ENCODE data around the gene CDC25C. TPM values are rescaled to one million over a fixed set of nuclear protein-coding genes. Genes with fewer than 3 reads are reported as not detected.

Gene CDC25C
- total RNA-seq, 1 experiment from 2014 or later = 14.1 TPM

GRCh38 chr5:138275895-138276294, 55.7 kb downstream of the CDC25C start:
- no peak for DNase-seq (ENCODE audit: low read depth, low spot score)
- POLR2A ChIA-PET = interaction anchor here (0.7 kb wide), 1 partner anchor 34 kb away, joined by 4 read pairs; no protein-coding TSS in a partner anchor
- CTCF ChIA-PET = interaction anchor here (1.2 kb wide), 1 partner anchor 52 kb away, joined by 3 read pairs; no protein-coding TSS in a partner anchor

GRCh38 chr5:138275379-138275782, 56.2 kb downstream of the CDC25C start:
- POLR2A ChIA-PET = interaction anchor here (0.7 kb wide), 1 partner anchor 33 kb away, joined by 4 read pairs; no protein-coding TSS in a partner anchor
- intact Hi-C loops (cut with micrococcal nuclease; ENCODE audit: unreplicated experiment) = no loop called here

More at GRCh38 chr5:138275895-138276294, 55.7 kb downstream of the CDC25C start:
- Histone ChIP-seq H3K36me3 (ENCODE audit: control insufficient read depth, insufficient read depth, low read length) (no peaks in the 10 kb centered on the region), H3K27ac (ENCODE audit: low read length) (no peak overlapping the region), H3K4me3 (ENCODE audit: low read depth in 2 of 2, low read length in 2 of 2) (no peak overlapping the region), H3K27me3 (ENCODE audit: control insufficient read depth, insufficient read depth, low read length) (no peaks in the 10 kb centered on the region; the same call in 1 of the 2 replicates), H3K4me1 (ENCODE audit: control insufficient read depth, insufficient read depth, low read length) (peaks cover 3% of the 10 kb centered on the region; the same call in 1 of the 2 replicates), H3K9me3 (ENCODE audit: control insufficient read depth, insufficient read depth, low read depth, low read length) (no peaks in the 10 kb centered on the region)
- in situ Hi-C loops (cut with HindIII; ENCODE audit: low pct_unique_long_range_greater_than_20kb, low sequenced_read_pairs) = no loop called here
- no peak for ATAC-seq
- no TSS peak for BruUV-seq (replicated peaks)
- intact Hi-C loops (cut with micrococcal nuclease; ENCODE audit: unreplicated experiment) = no loop called here
- no peak for TF ChIP-seq REST (IDR thresholded peaks at IDR 0.05; ENCODE audit: insufficient read depth in 1 of 2, low read depth in 2 of 2, low read length in 1 of 2)
- no peak for TF ChIP-seq POLR2AphosphoS5 (IDR thresholded peaks at IDR 0.05; ENCODE audit: low read depth, low read length)
- TF ChIP-seq TCF7L2 (IDR thresholded peaks at IDR 0.05; ENCODE audit: low read depth, low read length) = no peak
- TF ChIP-seq, protein P1, sequence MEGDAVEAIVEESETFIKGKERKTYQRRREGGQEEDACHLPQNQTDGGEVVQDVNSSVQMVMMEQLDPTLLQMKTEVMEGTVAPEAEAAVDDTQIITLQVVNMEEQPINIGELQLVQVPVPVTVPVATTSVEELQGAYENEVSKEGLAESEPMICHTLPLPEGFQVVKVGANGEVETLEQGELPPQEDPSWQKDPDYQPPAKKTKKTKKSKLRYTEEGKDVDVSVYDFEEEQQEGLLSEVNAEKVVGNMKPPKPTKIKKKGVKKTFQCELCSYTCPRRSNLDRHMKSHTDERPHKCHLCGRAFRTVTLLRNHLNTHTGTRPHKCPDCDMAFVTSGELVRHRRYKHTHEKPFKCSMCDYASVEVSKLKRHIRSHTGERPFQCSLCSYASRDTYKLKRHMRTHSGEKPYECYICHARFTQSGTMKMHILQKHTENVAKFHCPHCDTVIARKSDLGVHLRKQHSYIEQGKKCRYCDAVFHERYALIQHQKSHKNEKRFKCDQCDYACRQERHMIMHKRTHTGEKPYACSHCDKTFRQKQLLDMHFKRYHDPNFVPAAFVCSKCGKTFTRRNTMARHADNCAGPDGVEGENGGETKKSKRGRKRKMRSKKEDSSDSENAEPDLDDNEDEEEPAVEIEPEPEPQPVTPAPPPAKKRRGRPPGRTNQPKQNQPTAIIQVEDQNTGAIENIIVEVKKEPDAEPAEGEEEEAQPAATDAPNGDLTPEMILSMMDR (IDR thresholded peaks at IDR 0.05) = no peak
- TF ChIP-seq SIN3A (IDR thresholded peaks at IDR 0.05; ENCODE audit: borderline replicate concordance, insufficient read depth, low read depth, low read length) = no peak

More at GRCh38 chr5:138275379-138275782, 56.2 kb downstream of the CDC25C start:
- TF ChIP-seq, protein P1 (IDR thresholded peaks at IDR 0.05) = no peak
- no peak for TF ChIP-seq TCF7L2 (IDR thresholded peaks at IDR 0.05; ENCODE audit: low read depth, low read length)
- no peak for TF ChIP-seq SIN3A (IDR thresholded peaks at IDR 0.05; ENCODE audit: borderline replicate concordance, insufficient read depth, low read depth, low read length)
- no peak for TF ChIP-seq POLR2AphosphoS5 (IDR thresholded peaks at IDR 0.05; ENCODE audit: low read depth, low read length)
- no peak for TF ChIP-seq REST (IDR thresholded peaks at IDR 0.05; ENCODE audit: insufficient read depth in 1 of 2, low read depth in 2 of 2, low read length in 1 of 2)
- H3K4me3 ChIP-seq (ENCODE audit: low read depth in 2 of 2, low read length in 2 of 2) = no peak overlapping the region
- DNase-seq (ENCODE audit: low read depth, low spot score) (no peak), ATAC-seq (no peak)
- CTCF ChIA-PET = interaction anchor here (1.2 kb wide), 1 partner anchor 52 kb away, joined by 3 read pairs; no protein-coding TSS in a partner anchor
- peaks cover 3% of the 10 kb centered on the region; the same call in 1 of the 2 replicates for H3K4me1 ChIP-seq (ENCODE audit: control insufficient read depth, insufficient read depth, low read length)
- H3K27me3 ChIP-seq (ENCODE audit: control insufficient read depth, insufficient read depth, low read length) = no peaks in the 10 kb centered on the region; the same call in 1 of the 2 replicates
- no peaks in the 10 kb centered on the region for H3K9me3 ChIP-seq (ENCODE audit: control insufficient read depth, insufficient read depth, low read depth, low read length)
- in situ Hi-C loops (cut with HindIII; ENCODE audit: low pct_unique_long_range_greater_than_20kb, low sequenced_read_pairs) = no loop called here
- H3K36me3 ChIP-seq (ENCODE audit: control insufficient read depth, insufficient read depth, low read length) = no peaks in the 10 kb centered on the region
- no TSS peak for BruUV-seq (replicated peaks)
- no peak overlapping the region for H3K27ac ChIP-seq (ENCODE audit: low read length)
